ENCODE results near the gene PCGF2.

Gene PCGF2

GRCh38 chr17:38703742-38704605 lies 44.2 kb downstream of the PCGF2 start:
- no peak for TF ChIP-seq CTCF (IDR thresholded peaks at IDR 0.05; ENCODE audit: extremely low read depth, insufficient read depth, missing control alignments)
- peak; percentile 90 for DNase-seq (ENCODE audit: low spot score)
- in situ Hi-C loops (cut with MboI; ENCODE audit: low pct_unique_long_range_greater_than_20kb, low sequenced_read_pairs, unreplicated experiment) = no loop called here

- DNase-seq (ENCODE audit: low spot score) = peak; percentile 43
- no peak for TF ChIP-seq CTCF (IDR thresholded peaks at IDR 0.05; ENCODE audit: extremely low read depth, insufficient read depth, missing control alignments)
- in situ Hi-C loops (cut with MboI; ENCODE audit: low pct_unique_long_range_greater_than_20kb, low sequenced_read_pairs, unreplicated experiment) = no loop called here
These were observed 45.0 kb downstream of the PCGF2 start for GRCh38 chr17:38702916-38703741.

- no peak for TF ChIP-seq CTCF (IDR thresholded peaks at IDR 0.05; ENCODE audit: extremely low read depth, insufficient read depth, missing control alignments)
- DNase-seq (ENCODE audit: low spot score) = peak; percentile 85
- in situ Hi-C loops (cut with MboI; ENCODE audit: low pct_unique_long_range_greater_than_20kb, low sequenced_read_pairs, unreplicated experiment) = no loop called here
These were observed 45.8 kb downstream of the PCGF2 start for GRCh38 chr17:38702166-38702915.

- peak; percentile 79 for DNase-seq (ENCODE audit: low spot score)
- in situ Hi-C loops (cut with MboI; ENCODE audit: low pct_unique_long_range_greater_than_20kb, low sequenced_read_pairs, unreplicated experiment) = no loop called here
- TF ChIP-seq CTCF (IDR thresholded peaks at IDR 0.05; ENCODE audit: extremely low read depth, insufficient read depth, missing control alignments) = no peak
These were observed 46.5 kb downstream of the PCGF2 start for GRCh38 chr17:38701504-38702165.

- no peak for TF ChIP-seq CTCF (IDR thresholded peaks at IDR 0.05; ENCODE audit: extremely low read depth, insufficient read depth, missing control alignments)
- in situ Hi-C loops (cut with MboI; ENCODE audit: low pct_unique_long_range_greater_than_20kb, low sequenced_read_pairs, unreplicated experiment) = no loop called here
- no peak for DNase-seq (ENCODE audit: low spot score)
These were observed 49.4 kb downstream of the PCGF2 start for GRCh38 chr17:38698760-38699159.
